Activated naive CD4-positive, alpha-beta T cell treated with anti-CD3 and anti-CD28 coated beads, Interleukin-2, amount 50 U/mL, for 24 hours (primary cell): ENCODE data around the gene ERO1B.
"Not testable (repeated sequence)": the region's sequence is repeated elsewhere in the genome, so short reads cannot be mapped to it uniquely, and the experiment has no call there.

Experiments
- H3K27ac Mint-ChIP-seq: one replicate; pipeline ENCODE4 v1.8.0; 2021; ENCODE audit warnings: mild to moderate bottlenecking, mixed read lengths
- H3K27me3 Mint-ChIP-seq: one replicate; pipeline ENCODE4 v1.8.0; 2021; ENCODE audit warnings: mixed read lengths
- H3K36me3 Mint-ChIP-seq: one replicate; pipeline ENCODE4 v1.8.0; 2021; ENCODE audit warnings: mixed read lengths
- H3K4me1 Mint-ChIP-seq: one replicate; pipeline ENCODE4 v1.8.0; 2021; ENCODE audit warnings: mixed read lengths
- H3K4me3 Mint-ChIP-seq: one replicate; pipeline ENCODE4 v1.8.0; 2021; ENCODE audit warnings: mild to moderate bottlenecking, mixed read lengths
- H3K9me3 Mint-ChIP-seq: one replicate; pipeline ENCODE4 v1.8.0; 2021; ENCODE audit warnings: mixed read lengths

The ERO1B gene

DNA sequence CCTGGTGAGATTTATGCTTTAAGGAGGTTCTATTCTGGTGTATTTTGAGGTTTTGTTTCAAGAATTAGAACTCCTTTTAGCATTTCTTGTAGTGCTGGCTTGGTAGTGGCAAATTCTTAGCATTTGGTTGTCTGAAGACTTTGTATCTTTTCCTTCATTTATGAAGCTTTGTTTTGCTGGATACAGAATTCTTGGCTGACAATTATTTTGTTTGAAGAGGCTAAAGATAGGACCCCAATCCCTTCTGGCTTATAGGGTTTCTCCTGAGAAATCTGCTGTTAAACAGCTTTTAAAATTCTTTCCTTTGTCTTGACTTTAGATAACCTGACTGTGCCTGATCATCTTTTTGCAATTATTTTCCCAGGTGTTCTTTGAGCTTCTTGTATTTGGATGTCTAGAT lies 80.8 kb downstream of the ERO1B start:
- Mint-ChIP-seq H3K36me3 (peaks cover 68% of the 10 kb centered on the region), H3K4me3 (no peak overlapping the region), H3K4me1 (no peaks in the 10 kb centered on the region), H3K9me3 (peaks cover 47% of the 10 kb centered on the region), H3K27me3 (no peaks in the 10 kb centered on the region), H3K27ac (no peak overlapping the region)

DNA sequence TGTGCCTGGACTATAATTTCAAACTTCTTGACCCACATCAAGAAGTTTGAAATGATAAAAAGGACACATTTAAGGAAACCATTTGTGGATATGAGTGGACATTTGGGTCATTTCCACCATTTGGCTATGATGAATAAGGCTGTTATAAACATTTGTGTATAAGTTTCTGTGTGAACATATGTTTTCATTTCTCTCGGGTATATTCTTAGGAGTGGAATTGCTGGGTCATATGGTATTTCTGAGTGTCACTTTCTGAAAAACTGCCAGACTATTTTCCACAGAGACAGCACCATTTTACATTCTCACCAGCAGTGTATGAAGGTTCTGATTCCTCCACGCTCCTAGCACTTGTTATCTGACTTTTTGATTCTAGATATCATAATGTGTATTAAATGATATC lies 88.6 kb downstream of the ERO1B start:
- no peaks in the 10 kb centered on the region for H3K4me1 Mint-ChIP-seq
- no peak overlapping the region for H3K4me3 Mint-ChIP-seq
- no peak overlapping the region for H3K27ac Mint-ChIP-seq
- peaks cover 68% of the 10 kb centered on the region for H3K36me3 Mint-ChIP-seq
- peaks cover 46% of the 10 kb centered on the region for H3K9me3 Mint-ChIP-seq
- no peaks in the 10 kb centered on the region for H3K27me3 Mint-ChIP-seq

DNA sequence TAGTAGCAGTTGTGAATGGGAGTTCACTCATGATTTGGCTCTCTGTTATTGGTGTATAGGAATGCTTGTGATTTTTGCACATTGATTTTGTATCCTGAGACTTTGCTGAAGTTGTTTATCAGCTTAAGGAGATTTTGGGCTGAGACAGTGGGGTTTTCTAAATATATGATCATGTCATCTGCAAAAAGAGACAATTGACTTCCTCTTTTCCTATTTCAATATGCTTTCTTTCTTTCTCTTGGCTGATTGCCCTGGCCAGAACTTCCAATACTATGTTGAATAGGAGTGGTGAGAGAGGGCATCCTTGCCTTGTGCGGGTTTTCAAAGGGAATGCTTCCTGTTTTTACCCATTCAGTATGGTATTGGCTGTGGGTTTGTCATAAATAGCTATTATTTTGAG lies 93.7 kb downstream of the ERO1B start:
- H3K36me3 Mint-ChIP-seq, result peaks cover 53% of the 10 kb centered on the region
- peaks cover 21% of the 10 kb centered on the region for H3K9me3 Mint-ChIP-seq
- H3K4me1 Mint-ChIP-seq, H3K27me3 Mint-ChIP-seq, H3K4me3 Mint-ChIP-seq, H3K27ac Mint-ChIP-seq: not testable (repeated sequence)

DNA sequence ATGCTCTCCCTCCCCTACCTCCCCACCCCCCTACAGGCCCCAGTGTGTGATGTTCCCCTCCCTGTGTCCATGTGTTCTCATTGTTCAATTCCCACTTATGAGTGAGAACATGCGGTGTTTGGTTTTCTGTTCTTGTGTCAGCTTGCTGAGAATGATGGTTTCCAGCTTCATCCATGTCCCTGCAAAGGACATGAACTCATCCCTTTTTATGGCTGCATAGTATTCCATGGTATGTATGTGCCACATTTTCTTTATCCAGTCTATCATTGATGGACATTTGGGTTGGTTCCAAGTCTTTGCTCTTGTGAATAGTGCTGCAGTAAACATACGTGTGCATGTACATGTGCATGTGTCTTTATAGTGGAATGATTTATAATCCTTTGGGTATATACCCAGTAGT lies 95.3 kb downstream of the ERO1B start:
- H3K27ac Mint-ChIP-seq, H3K4me3 Mint-ChIP-seq, H3K4me1 Mint-ChIP-seq, H3K27me3 Mint-ChIP-seq: not testable (repeated sequence)
- Mint-ChIP-seq H3K9me3 (peaks cover 21% of the 10 kb centered on the region), H3K36me3 (peaks cover 50% of the 10 kb centered on the region)

DNA sequence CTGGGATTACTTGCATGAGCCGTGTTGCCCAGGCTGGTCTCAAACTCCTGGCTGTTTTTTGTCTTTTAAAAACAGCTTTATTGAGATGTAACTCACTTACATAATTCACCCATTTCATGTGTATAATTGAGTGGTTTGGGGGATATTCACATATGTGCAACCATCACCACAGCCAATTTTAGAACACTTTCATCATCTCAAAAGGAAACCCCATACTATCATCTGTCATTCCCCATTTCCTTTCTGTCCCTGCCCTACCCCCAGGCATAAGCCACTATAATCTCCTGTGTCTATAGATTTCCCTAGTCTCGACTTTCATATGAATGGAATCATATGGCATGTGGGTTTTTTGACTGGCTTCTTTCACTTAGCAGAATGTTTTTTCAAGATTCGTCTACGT lies 96.1 kb downstream of the ERO1B start:
- Mint-ChIP-seq H3K36me3 (peaks cover 46% of the 10 kb centered on the region), H3K4me3 (no peak overlapping the region), H3K9me3 (peaks cover 16% of the 10 kb centered on the region), H3K4me1 (no peaks in the 10 kb centered on the region), H3K27me3 (no peaks in the 10 kb centered on the region), H3K27ac (no peak overlapping the region)

DNA sequence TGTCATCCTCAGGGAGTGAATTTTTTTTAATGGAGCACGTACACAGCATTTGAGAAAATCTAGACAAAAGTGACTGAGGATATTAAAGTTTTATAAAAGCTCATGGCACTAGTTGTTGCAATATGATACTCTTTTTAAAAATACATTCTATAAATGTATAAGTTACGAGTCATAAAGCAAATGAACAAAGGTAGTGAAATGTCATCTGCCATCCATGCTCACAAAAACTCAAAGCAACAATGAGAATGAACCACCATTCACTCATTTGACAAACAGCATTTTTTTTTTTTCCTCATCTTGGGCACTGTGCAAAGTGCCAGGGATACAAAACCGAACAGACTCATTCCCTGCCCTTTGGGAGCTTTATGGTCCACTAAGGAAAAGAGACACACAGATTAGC lies 100.7 kb downstream of the ERO1B start:
- Mint-ChIP-seq H3K36me3 (peaks cover 11% of the 10 kb centered on the region), H3K4me3 (no peak overlapping the region)

DNA sequence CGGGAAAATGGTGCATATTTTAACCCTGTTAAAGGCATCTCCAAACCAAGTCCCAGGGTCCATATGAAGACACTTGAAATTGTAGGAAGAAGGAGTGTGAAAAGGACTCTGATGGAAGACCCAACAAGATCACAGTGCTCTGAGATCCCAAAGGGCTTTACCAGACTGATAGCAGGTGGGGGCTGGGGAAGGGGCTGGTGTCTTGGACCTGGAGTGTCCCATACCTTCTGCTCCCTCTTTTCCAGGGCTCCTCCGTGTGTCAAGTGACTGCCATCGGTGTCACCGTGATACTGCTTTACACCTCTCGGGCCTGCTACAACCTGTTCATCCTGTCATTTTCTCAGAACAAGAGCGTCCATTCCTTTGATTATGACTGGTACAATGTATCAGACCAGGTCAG lies 102.1 kb downstream of the ERO1B start:
- no peak overlapping the region for H3K4me3 Mint-ChIP-seq
- no peaks in the 10 kb centered on the region for H3K27me3 Mint-ChIP-seq
- no peaks in the 10 kb centered on the region for H3K9me3 Mint-ChIP-seq
- H3K36me3 Mint-ChIP-seq, result peaks cover 9% of the 10 kb centered on the region
- no peaks in the 10 kb centered on the region for H3K4me1 Mint-ChIP-seq
- H3K27ac Mint-ChIP-seq, result no peak overlapping the region

More for the DNA sequence above, 100.7 kb downstream of the ERO1B start:
- Mint-ChIP-seq H3K9me3 (no peaks in the 10 kb centered on the region), H3K27me3 (no peaks in the 10 kb centered on the region), H3K27ac (no peak overlapping the region), H3K4me1 (no peaks in the 10 kb centered on the region)

DNA sequence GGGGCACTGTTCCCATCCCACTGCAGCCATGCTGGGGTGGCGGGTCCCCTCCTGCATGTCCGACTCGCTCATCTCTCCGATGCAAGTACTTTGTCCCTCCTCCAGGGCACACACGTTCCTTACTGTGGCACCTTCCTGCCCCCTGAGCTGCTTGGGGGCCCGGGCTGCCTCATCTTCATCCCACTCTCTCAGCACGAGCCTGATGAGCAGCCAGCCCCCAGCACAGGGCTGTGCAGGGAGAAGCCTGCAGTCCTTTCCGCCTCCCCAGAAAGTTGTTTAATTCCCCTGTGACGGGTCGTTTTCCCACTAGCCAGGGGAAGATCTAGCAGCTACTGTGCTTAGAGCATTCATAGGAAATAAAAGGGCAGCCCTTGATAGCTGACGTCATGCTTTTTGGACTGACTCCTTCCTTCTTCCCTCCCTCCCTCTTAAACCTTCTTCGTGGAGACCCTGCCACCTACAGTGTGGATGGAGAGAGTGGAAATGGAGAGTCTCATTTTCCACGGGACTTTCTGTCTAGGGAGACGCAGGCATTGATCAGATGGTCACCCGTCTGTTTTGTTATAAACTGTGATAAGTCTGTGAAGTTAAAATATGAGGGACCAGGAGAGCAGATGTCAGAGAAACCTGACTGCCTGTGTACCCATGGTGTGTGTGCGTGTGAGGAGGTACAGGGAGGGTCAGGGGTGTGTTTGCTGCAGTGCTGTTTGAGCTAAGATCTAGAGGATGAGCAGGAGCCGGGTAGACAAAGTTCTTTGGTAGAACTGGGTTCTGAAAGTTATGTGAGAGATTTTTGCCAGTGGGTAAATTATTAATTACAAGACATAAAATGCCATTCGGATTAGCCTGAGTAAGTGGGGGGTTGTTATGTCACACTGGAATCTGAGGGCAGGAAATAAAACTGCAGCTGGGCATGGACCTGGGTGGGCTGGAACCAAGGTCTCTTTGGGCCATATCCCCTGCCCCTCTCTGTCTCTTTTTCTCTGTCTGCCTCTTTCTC lies 105.1 kb downstream of the ERO1B start:
- no peaks in the 10 kb centered on the region for H3K27me3 Mint-ChIP-seq
- H3K36me3 Mint-ChIP-seq, result peaks cover 11% of the 10 kb centered on the region
- no peaks in the 10 kb centered on the region for H3K4me1 Mint-ChIP-seq
- H3K4me3 Mint-ChIP-seq, result no peak overlapping the region
- H3K27ac Mint-ChIP-seq, result no peak overlapping the region
- H3K9me3 Mint-ChIP-seq, result no peaks in the 10 kb centered on the region

DNA sequence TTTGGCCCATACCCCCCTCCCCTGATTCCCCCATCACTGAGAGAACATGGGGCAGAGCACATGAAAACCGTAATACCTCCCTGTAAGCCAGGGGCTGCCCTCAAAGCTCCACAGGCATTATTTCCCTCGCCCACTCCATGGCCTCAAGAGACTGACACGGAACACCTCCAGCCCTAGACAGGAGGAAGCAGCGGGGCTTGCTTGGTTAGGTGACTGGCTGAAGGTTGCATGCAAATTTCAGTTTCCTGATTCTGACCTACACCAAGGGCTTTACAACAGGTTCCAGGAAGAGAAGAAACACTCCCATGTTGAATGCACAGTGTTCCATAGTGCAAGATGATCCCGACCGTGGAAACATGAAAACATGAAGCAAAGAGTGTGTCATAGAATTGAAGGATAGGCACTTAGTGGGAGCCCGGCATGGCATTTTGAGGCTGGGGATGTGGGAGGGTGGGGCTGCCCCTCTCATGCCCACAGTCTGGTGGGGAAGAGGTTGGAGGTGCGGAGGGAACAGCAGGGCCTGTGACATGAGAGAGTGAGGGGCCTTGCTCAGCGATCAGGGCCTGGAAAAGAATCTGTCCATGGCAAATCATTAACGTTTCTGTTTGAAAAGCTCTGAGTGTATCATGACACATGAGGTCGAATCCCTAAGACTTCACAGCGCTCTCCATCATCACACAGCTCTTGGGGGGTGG lies 106.0 kb downstream of the ERO1B start:
- Mint-ChIP-seq H3K27ac (no peak overlapping the region), H3K4me3 (no peak overlapping the region), H3K4me1 (no peaks in the 10 kb centered on the region), H3K9me3 (no peaks in the 10 kb centered on the region), H3K27me3 (no peaks in the 10 kb centered on the region), H3K36me3 (peaks cover 7% of the 10 kb centered on the region)

DNA sequence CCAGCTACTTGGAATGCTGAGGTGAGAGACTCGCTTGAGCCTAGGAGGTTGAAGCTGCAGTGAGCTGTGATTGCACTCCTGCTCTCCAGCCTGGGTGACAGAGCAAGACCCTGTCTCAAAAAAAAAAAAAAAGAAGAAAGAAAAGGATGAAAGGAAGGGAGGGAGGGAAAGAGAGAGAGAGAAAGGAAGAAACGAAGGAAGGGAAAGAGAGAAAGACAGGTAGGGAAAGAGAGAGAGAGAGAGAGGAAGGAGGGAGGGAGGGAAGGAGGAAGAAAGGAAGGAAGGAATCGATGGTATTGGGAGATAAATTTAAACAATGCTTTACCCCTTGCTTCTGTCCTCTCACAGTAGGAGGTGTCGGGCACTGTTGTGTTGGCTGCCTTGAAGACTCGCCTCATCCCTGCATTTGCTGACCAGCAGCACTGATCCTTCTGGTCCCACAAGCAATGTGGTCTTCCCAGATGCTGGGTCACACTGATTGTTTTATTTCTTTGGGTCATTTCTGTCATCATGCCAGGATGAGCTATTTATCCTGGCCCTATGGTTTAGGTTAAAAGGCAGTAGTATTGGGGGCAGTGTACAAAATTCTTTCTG lies 108.5 kb downstream of the ERO1B start:
- no peak overlapping the region for H3K4me3 Mint-ChIP-seq
- no peak overlapping the region for H3K27ac Mint-ChIP-seq
- H3K36me3 Mint-ChIP-seq, result peaks cover 2% of the 10 kb centered on the region
- H3K4me1 Mint-ChIP-seq, result no peaks in the 10 kb centered on the region
- H3K9me3 Mint-ChIP-seq, result no peaks in the 10 kb centered on the region
- H3K27me3 Mint-ChIP-seq, result no peaks in the 10 kb centered on the region

DNA sequence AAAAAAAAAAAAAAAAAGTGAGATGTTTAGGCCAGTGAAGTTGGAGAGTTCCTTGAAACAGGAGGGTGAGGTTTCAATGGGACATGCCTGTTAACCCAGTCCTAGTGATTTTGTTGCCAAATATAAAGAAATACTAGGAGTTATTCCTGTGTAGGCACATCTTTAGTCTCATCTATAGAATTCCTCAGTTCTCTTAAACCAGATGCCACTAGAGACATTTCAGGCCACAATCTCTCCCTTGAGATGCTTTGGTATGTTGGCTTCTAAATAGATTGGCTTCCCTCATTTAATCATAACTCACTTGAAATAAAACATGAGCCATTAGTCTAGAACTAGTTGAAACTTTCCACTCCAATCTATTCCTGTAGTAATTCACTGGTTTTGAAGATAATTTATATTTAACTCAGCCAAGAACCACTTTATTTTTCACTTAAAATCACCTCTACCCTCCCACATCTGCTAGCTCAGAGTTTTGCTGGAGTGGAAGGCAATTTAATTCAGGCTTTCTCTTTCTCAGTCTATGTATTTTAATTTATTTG lies 109.6 kb downstream of the ERO1B start:
- Mint-ChIP-seq H3K36me3 (peaks cover 2% of the 10 kb centered on the region), H3K9me3 (no peaks in the 10 kb centered on the region), H3K4me3 (no peak overlapping the region), H3K4me1 (no peaks in the 10 kb centered on the region), H3K27me3 (no peaks in the 10 kb centered on the region), H3K27ac (no peak overlapping the region)

DNA sequence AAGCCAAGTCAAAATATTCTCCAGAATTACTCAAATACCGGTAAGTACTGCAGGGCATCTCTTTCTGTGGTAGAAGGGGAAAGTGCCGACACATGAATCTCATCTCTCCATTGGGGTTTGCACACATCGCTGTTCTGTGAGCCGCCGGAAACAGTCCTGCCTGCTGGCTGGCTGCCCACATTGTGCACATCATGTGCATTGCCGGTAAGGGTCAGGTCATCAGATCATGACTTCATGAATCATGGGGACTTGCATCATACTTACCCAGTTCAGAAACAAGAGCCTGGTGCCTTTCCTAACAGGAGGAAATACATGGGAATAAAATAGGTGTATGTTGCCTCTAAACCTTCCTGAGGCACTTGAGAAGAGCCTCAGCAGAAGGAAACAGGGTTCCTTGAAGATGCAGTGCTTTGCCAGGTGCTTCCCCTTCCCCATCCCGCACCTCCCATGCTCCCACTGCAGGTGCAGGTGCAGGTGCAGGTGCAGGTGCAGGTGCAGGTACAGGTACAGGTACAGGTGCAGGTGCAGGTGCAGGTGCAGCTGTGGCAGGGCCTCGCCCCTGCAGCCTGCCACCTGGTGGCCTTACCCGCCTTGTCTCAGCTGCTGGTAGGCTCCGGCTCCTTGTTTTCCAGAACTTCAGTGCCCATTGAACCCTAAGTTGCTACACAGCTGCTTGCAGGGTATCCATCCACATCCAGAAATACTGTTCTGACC lies 112.9 kb downstream of the ERO1B start:
- no peaks in the 10 kb centered on the region for H3K27me3 Mint-ChIP-seq
- no peak overlapping the region for H3K4me3 Mint-ChIP-seq
- H3K4me1 Mint-ChIP-seq, result peaks cover 3% of the 10 kb centered on the region
- H3K27ac Mint-ChIP-seq, result no peak overlapping the region
- H3K9me3 Mint-ChIP-seq, result no peaks in the 10 kb centered on the region
- H3K36me3 Mint-ChIP-seq, result peaks cover 4% of the 10 kb centered on the region

DNA sequence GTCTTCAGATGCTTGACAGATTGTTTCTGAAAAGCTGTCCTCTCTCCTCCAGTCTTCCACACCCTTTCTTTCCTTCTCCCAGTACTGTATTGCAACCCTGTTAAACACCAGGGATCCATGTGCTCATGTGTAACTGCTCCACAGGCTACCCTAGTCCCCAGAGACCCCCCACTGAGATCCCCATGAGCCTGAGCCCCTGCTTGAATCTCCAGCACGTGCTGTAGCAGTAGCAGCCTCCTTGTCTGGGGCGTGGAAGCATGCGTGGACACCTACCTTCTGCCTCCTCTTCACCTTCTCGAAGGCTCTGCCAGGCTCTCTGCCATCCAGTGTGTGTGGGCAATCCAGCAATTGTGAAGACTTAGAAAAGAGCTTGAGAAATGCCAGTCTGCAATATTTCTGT lies 114.2 kb downstream of the ERO1B start:
- Mint-ChIP-seq H3K36me3 (peaks cover 11% of the 10 kb centered on the region), H3K27ac (no peak overlapping the region), H3K9me3 (no peaks in the 10 kb centered on the region), H3K4me1 (peaks cover 9% of the 10 kb centered on the region), H3K27me3 (no peaks in the 10 kb centered on the region), H3K4me3 (no peak overlapping the region)

DNA sequence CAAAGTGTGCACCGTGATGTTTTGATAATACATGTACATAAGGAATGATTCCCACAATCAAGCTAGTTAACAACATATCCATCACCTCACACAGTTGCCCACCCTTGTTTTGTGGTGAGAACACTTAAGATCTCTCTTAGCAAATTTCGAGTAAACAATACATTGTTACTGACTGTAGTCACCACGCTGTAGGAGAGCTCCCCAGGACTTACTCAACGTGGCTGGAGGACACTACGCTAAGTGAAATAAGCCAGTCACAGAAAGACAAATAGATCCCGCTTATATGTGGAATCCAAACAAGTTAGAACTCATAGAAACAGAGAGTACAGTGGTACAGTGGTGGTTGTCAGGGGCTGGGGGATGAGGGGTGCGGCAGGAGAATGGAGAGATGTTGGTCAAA lies 114.6 kb downstream of the ERO1B start:
- Mint-ChIP-seq H3K27me3 (no peaks in the 10 kb centered on the region), H3K27ac (no peak overlapping the region), H3K36me3 (peaks cover 11% of the 10 kb centered on the region), H3K9me3 (no peaks in the 10 kb centered on the region), H3K4me3 (no peak overlapping the region), H3K4me1 (peaks cover 9% of the 10 kb centered on the region)

DNA sequence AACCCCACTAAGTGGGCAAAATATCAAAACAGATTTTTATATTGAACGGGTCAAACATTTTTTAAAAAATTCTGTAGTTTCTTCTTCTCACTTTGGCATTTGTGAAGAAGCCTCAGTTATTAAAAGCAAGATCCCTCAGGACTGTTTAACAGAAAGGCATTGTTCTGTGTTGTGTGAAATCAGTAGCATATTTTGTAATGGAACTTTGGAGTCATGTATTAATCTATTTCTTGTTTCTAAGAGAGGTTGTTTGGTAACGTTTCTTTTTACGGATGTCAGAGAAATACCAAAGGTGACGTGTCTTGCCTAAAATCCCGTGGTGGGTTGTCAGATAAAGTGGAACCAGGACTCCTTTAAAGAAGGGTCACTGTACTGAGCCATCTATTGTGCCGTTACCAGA lies 115.7 kb downstream of the ERO1B start:
- no peaks in the 10 kb centered on the region for H3K27me3 Mint-ChIP-seq
- H3K27ac Mint-ChIP-seq, result no peak overlapping the region
- no peak overlapping the region for H3K4me3 Mint-ChIP-seq
- peaks cover 21% of the 10 kb centered on the region for H3K36me3 Mint-ChIP-seq
- H3K4me1 Mint-ChIP-seq, result peaks cover 9% of the 10 kb centered on the region
- H3K9me3 Mint-ChIP-seq, result peaks cover 9% of the 10 kb centered on the region
